Measurements from ENCODE around the gene CALM3. TPM values are rescaled to one million over a fixed set of nuclear protein-coding genes. Genes with fewer than 3 reads are reported as not detected.
"Not testable (repeated sequence)": the region's sequence is repeated elsewhere in the genome, so short reads cannot be mapped to it uniquely, and the experiment has no call there.

Gene CALM3
- total and polyA plus RNA-seq, 2 of the 4 experiments (the other 2 are of a cell fraction) = 91.6 to 501 TPM

DNA sequence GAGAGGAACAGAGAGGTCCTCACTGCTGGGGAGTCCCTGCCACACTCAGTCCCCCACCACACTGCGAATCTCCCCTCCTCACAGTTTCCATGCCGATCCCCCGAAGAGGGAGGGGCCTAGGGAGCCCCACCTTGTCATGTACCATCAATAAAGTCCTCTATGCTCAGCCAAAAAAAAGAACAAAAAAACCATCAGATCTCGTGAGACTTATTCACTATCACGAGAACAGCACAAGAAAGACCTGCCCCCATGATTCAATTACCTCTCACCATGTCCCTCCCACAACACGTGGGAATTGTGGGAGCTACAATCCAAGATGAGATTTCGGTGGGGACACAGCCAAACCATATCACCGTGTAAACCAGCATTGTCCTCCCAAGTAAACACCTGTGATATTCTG is 41.5 kb upstream of the CALM3 start:
- ATAC-seq (ENCODE audit: low read depth); H3K4ac ChIP-seq (ENCODE audit: low read depth, low read length); H4K8ac ChIP-seq (ENCODE audit: low read depth in 2 of 2, low read length in 2 of 2); H4K20me1 ChIP-seq (ENCODE audit: insufficient read depth, low read length); H4K91ac ChIP-seq (ENCODE audit: insufficient read depth, low read depth, low read length); H3K56ac ChIP-seq (ENCODE audit: extremely low read depth, insufficient read depth, low read length); H3K4me3 ChIP-seq (ENCODE audit: insufficient read depth, low read depth, low read length); H4K5ac ChIP-seq (ENCODE audit: low read depth, low read length); H3K79me1 ChIP-seq (ENCODE audit: low read depth in 1 of 2, low read length in 2 of 2); H2BK120ac ChIP-seq (ENCODE audit: low read depth, low read length); H2BK5ac ChIP-seq (ENCODE audit: low read depth, low read length, poor library complexity, severe bottlenecking); POLR2A ChIA-PET (ENCODE audit: unreplicated experiment); H3K9ac ChIP-seq (ENCODE audit: low read depth, low read length); BruUV-seq (replicated peaks); H3K18ac ChIP-seq (ENCODE audit: low read depth, low read length); H3K27ac ChIP-seq (ENCODE audit: insufficient read depth, low read length); H2BK15ac ChIP-seq (ENCODE audit: low read depth, low read length); H3K9me3 ChIP-seq (ENCODE audit: control insufficient read depth, insufficient read depth, low read length); CTCF ChIA-PET; H3K23ac ChIP-seq (ENCODE audit: low read depth, low read length); H3K27me3 ChIP-seq (ENCODE audit: control insufficient read depth, insufficient read depth, low read length); H3K4me1 ChIP-seq (ENCODE audit: control insufficient read depth, insufficient read depth, low read length); H2AFZ ChIP-seq (replicated peaks; ENCODE audit: low read length, poor library complexity); H3K4me2 ChIP-seq (ENCODE audit: low read depth, low read length); H2AK5ac ChIP-seq (ENCODE audit: low read depth, low read length); DNase-seq; H3K36me3 ChIP-seq (ENCODE audit: control insufficient read depth, insufficient read depth, low read length); H3K9me1 ChIP-seq (ENCODE audit: insufficient read depth, low read length); H3K14ac ChIP-seq (replicated peaks; ENCODE audit: low read depth, low read length); H2BK20ac ChIP-seq (ENCODE audit: low read depth, low read length); H2AK9ac ChIP-seq (replicated peaks; ENCODE audit: low read depth, low read length, poor library complexity); in situ Hi-C loops (cut with MboI; ENCODE audit: low sequenced_read_pairs); dilution Hi-C loops (cut with HindIII; ENCODE audit: low sequenced_read_pairs, unreplicated experiment): not testable (repeated sequence)
- intact Hi-C loops (cut with micrococcal nuclease) = loop anchor here (10.0 kb wide), 1 partner anchor 445 kb away; no protein-coding TSS in a partner anchor
- no CpG with 5 or more reads among the region's 8 CpGs for WGBS, 2 experiments (ENCODE audit: extremely low coverage in 2 of 2, insufficient read length in 1 of 2)

All from IMR-90 (cell line).